ENCODE measurements around the gene GLB1L.

- TF ChIP-seq CTCF (IDR thresholded peaks at IDR 0.05) (no peak), EP300 (IDR thresholded peaks at IDR 0.05) (no peak), POLR2AphosphoS5 (IDR thresholded peaks at IDR 0.05) (no peak), POLR2A (IDR thresholded peaks at IDR 0.05) (no peak)
Measured at GRCh38 chr2:219207134-219207883, 37.9 kb downstream of the GLB1L start.
